Keratinocyte (primary cell): ENCODE data around the gene YY1AP1.

ENCODE experiments used
- EZH2 ChIP-seq: IDR thresholded peaks from one replicate; pipeline ENCODE4 v1.6.1; 2012; ENCODE audit warnings: inconsistent platforms, mild to moderate bottlenecking, low read length, moderate library complexity
- TF ChIP-seq, protein P1 (sequence below), 3 experiments: IDR thresholded peaks in 1 of 3; conservative IDR thresholded peaks in 1 of 3; optimal IDR thresholded peaks in 1 of 3; 2 replicates in 2 of 3; 3 replicates in 1 of 3; pipeline versions ENCODE3 to v1.5.1; 2011; ENCODE audit warnings: low read length in 3 of 3, mild to moderate bottlenecking in 3 of 3, moderate library complexity in 2 of 3, control low read depth in 1 of 3, inconsistent platforms in 1 of 3; ENCODE audit not compliant: insufficient read depth in 2 of 3; ENCODE audit errors: extremely low read depth in 1 of 3

- TF ChIP-seq, protein P1, sequence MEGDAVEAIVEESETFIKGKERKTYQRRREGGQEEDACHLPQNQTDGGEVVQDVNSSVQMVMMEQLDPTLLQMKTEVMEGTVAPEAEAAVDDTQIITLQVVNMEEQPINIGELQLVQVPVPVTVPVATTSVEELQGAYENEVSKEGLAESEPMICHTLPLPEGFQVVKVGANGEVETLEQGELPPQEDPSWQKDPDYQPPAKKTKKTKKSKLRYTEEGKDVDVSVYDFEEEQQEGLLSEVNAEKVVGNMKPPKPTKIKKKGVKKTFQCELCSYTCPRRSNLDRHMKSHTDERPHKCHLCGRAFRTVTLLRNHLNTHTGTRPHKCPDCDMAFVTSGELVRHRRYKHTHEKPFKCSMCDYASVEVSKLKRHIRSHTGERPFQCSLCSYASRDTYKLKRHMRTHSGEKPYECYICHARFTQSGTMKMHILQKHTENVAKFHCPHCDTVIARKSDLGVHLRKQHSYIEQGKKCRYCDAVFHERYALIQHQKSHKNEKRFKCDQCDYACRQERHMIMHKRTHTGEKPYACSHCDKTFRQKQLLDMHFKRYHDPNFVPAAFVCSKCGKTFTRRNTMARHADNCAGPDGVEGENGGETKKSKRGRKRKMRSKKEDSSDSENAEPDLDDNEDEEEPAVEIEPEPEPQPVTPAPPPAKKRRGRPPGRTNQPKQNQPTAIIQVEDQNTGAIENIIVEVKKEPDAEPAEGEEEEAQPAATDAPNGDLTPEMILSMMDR (optimal IDR thresholded peaks at IDR 0.05 in 1 of 3, IDR thresholded peaks at IDR 0.05 in 1 of 3, conservative IDR thresholded peaks at IDR 0.05 in 1 of 3; ENCODE audit: extremely low read depth in 1 of 3, insufficient read depth in 2 of 3, low read length in 3 of 3): no peak
- TF ChIP-seq EZH2: no peak
These were observed 38.3 kb downstream of the YY1AP1 start for GRCh38 chr1:155650231-155650757.
